IMR-90 (cell line): ENCODE measurements around the gene SERPINB3. TPM values are rescaled to one million over a fixed set of nuclear protein-coding genes. Genes with fewer than 3 reads are reported as not detected.
A peak's percentile ranks its signal among the peaks of the same experiment; 100 is the strongest.

Experiments
- ATAC-seq: fragments of 200-7000 bp; cut with Tn5 transposase; 2 replicates; pipeline ENCODE4 v1.9.1; 2020; ENCODE audit warnings: low read depth, mild to moderate bottlenecking, moderate library complexity
- BruUV-seq: library from RNA; stranded (reverse); fragments of 400-500 nt; replicated peaks from 2 replicates; lab custom pipeline; 2021; lab: Mats Ljungman, UMichigan
- CTCF ChIA-PET: fragments of 300-600 bp; formaldehyde crosslinking; extraction: SDS; loops from one replicate; lab custom pipeline; 2021; ENCODE audit warnings: antibody characterized with exemption; lab: Yijun Ruan, JAX
- POLR2A ChIA-PET: fragments of 300-600 bp; sonication (Branson Sonifier 250); formaldehyde crosslinking; loops from one replicate; lab custom pipeline; 2022; ENCODE audit warnings: antibody characterized with exemption; ENCODE audit not compliant: unreplicated experiment; lab: Charles Lee
- DNase-seq: peaks from one replicate; pipeline ENCODE4 v3.0.0; 2013
- H2AFZ ChIP-seq: replicated peaks from 2 replicates; pipeline ENCODE3; 2013; ENCODE audit warnings: low read length, mild to moderate bottlenecking; ENCODE audit not compliant: poor library complexity
- H2AK5ac ChIP-seq: 2 replicates; pipeline ENCODE4 v1.6.1; 2013; ENCODE audit warnings: low read depth, low read length, inconsistent platforms
- H2AK9ac ChIP-seq: replicated peaks from 2 replicates; pipeline ENCODE3; 2013; ENCODE audit warnings: mild to moderate bottlenecking, low read depth, low read length, moderate library complexity; ENCODE audit not compliant: poor library complexity
- H2BK120ac ChIP-seq: 2 replicates; pipeline ENCODE4 v1.6.1; 2013; ENCODE audit warnings: low read depth, low read length, inconsistent platforms
- H2BK15ac ChIP-seq: 3 replicates; pipeline ENCODE4 v1.6.1; 2013; ENCODE audit warnings: low read depth, low read length, inconsistent platforms
- H2BK20ac ChIP-seq: 2 replicates; pipeline ENCODE4 v1.6.1; 2013; ENCODE audit warnings: low read depth, mild to moderate bottlenecking, inconsistent platforms, low read length, moderate library complexity
- H2BK5ac ChIP-seq: 2 replicates; pipeline ENCODE4 v1.6.1; 2013; ENCODE audit warnings: mild to moderate bottlenecking, low read depth, low read length, inconsistent platforms; ENCODE audit not compliant: poor library complexity, severe bottlenecking
- H3K14ac ChIP-seq: replicated peaks from 2 replicates; pipeline ENCODE4 v1.6.1; 2013; ENCODE audit warnings: low read depth, low read length, inconsistent platforms
- H3K18ac ChIP-seq: 2 replicates; pipeline ENCODE4 v1.6.1; 2013; ENCODE audit warnings: low read depth, low read length, control low read depth
- H3K23ac ChIP-seq: 2 replicates; pipeline ENCODE4 v1.6.1; 2013; ENCODE audit warnings: low read depth, low read length, inconsistent platforms
- H3K27ac ChIP-seq: 2 replicates; pipeline ENCODE4 v1.5.1; 2013; ENCODE audit warnings: mild to moderate bottlenecking, control low read depth, low read length; ENCODE audit not compliant: insufficient read depth
- H3K27me3 ChIP-seq: 2 replicates; pipeline ENCODE4 v1.6.1; 2013; ENCODE audit warnings: low read length; ENCODE audit not compliant: control insufficient read depth, insufficient read depth
- H3K36me3 ChIP-seq: 2 replicates; pipeline ENCODE4 v1.6.1; 2013; ENCODE audit warnings: low read length, mixed read lengths; ENCODE audit not compliant: control insufficient read depth, insufficient read depth
- H3K4ac ChIP-seq: 2 replicates; pipeline ENCODE4 v1.6.1; 2013; ENCODE audit warnings: low read depth, low read length, inconsistent platforms
- H3K4me1 ChIP-seq: 2 replicates; pipeline ENCODE4 v1.6.1; 2013; ENCODE audit warnings: low read length, mixed read lengths; ENCODE audit not compliant: control insufficient read depth, insufficient read depth
- H3K4me2 ChIP-seq: 2 replicates; pipeline ENCODE4 v1.6.1; 2013; ENCODE audit warnings: low read depth, mild to moderate bottlenecking, control low read depth, low read length, moderate library complexity
- H3K4me3 ChIP-seq: 2 replicates; pipeline ENCODE4 v1.5.1; 2013; ENCODE audit warnings: low read depth, mild to moderate bottlenecking, control low read depth, low read length, moderate library complexity; ENCODE audit not compliant: insufficient read depth
- H3K56ac ChIP-seq: 2 replicates; pipeline ENCODE4 v1.6.1; 2013; ENCODE audit warnings: low read length, inconsistent platforms; ENCODE audit not compliant: insufficient read depth; ENCODE audit errors: extremely low read depth
- H3K79me1 ChIP-seq, 2 experiments: 2 replicates each; pipeline ENCODE4 v1.6.1; 2013; ENCODE audit warnings: low read length in 2 of 2, inconsistent platforms in 1 of 2, low read depth in 1 of 2
- H3K9ac ChIP-seq: 2 replicates; pipeline ENCODE4 v1.6.1; 2013; ENCODE audit warnings: low read depth, low read length, control low read depth
- H3K9me1 ChIP-seq: 2 replicates; pipeline ENCODE4 v1.6.1; 2013; ENCODE audit warnings: low read length, inconsistent platforms; ENCODE audit not compliant: insufficient read depth
- H3K9me3 ChIP-seq: 2 replicates; pipeline ENCODE4 v1.6.1; 2013; ENCODE audit warnings: low read length; ENCODE audit not compliant: control insufficient read depth, insufficient read depth
- H4K20me1 ChIP-seq: 2 replicates; pipeline ENCODE4 v1.6.1; 2013; ENCODE audit warnings: low read length, inconsistent platforms; ENCODE audit not compliant: insufficient read depth
- H4K5ac ChIP-seq: 2 replicates; pipeline ENCODE4 v1.6.1; 2013; ENCODE audit warnings: mild to moderate bottlenecking, low read depth, low read length, control low read depth
- H4K8ac ChIP-seq, 2 experiments: 2 replicates each; pipeline ENCODE4 v1.6.1; 2013; ENCODE audit warnings: low read depth in 2 of 2, low read length in 2 of 2, control low read depth in 1 of 2, inconsistent platforms in 1 of 2
- H4K91ac ChIP-seq: 2 replicates; pipeline ENCODE4 v1.6.1; 2013; ENCODE audit warnings: low read depth, low read length, inconsistent platforms; ENCODE audit not compliant: insufficient read depth
- CEBPB ChIP-seq: IDR thresholded peaks from 2 replicates; pipeline ENCODE4 v1.6.1; 2012; ENCODE audit warnings: low read depth, low read length, improper control_type of control experiment
- CHD1 ChIP-seq: IDR thresholded peaks from 2 replicates; pipeline ENCODE4 v1.6.1; 2012; ENCODE audit warnings: low read depth, low read length, improper control_type of control experiment
- ELK1 ChIP-seq: fragments of 150-350 bp; IDR thresholded peaks from 2 replicates; pipeline ENCODE4 v1.6.1; 2016; ENCODE audit warnings: low read depth, mild to moderate bottlenecking, low read length, moderate library complexity, borderline replicate concordance
- FOS ChIP-seq: fragments of 150-350 bp; IDR thresholded peaks from 2 replicates; pipeline ENCODE4 v1.6.1; 2016; ENCODE audit warnings: low read depth, low read length
- MAZ ChIP-seq: IDR thresholded peaks from 2 replicates; pipeline ENCODE4 v1.6.1; 2012; ENCODE audit warnings: low read depth, mild to moderate bottlenecking, low read length, improper control_type of control experiment, moderate library complexity, borderline replicate concordance
- MXI1 ChIP-seq: IDR thresholded peaks from 2 replicates; pipeline ENCODE4 v1.6.1; 2012; ENCODE audit warnings: low read depth, mild to moderate bottlenecking, low read length, moderate library complexity, borderline replicate concordance
- POLR2A ChIP-seq: IDR thresholded peaks from 2 replicates; pipeline ENCODE4 v1.6.1; 2012; ENCODE audit warnings: mild to moderate bottlenecking, low read depth, low read length
- RCOR1 ChIP-seq: IDR thresholded peaks from 2 replicates; pipeline ENCODE4 v1.6.1; 2012; ENCODE audit warnings: mild to moderate bottlenecking, low read length, improper control_type of control experiment; ENCODE audit not compliant: insufficient replicate concordance
- USF2 ChIP-seq: fragments of 150-350 bp; IDR thresholded peaks from 2 replicates; pipeline ENCODE4 v1.6.1; 2017; ENCODE audit warnings: mild to moderate bottlenecking, antibody characterized with exemption, low read length, low read depth
- WGBS, 2 experiments: methylation state at CpG; one replicate each; pipeline versions ENCODE4 v1.1.5 to v1.1.7; 2013; ENCODE audit warnings: missing lambda C conversion rate in 2 of 2; ENCODE audit not compliant: insufficient read length in 1 of 2; ENCODE audit errors: extremely low coverage in 2 of 2; 5-methylcytosine and 5-hydroxymethylcytosine counted together
- dilution Hi-C: fragments of 300-500 bp; cut with HindIII; formaldehyde crosslinking; loops from one replicate; pipeline ENCODE4 v1.14.3; 2018; ENCODE audit warnings: low sequenced_read_pairs; ENCODE audit not compliant: unreplicated experiment
- in situ Hi-C: fragments of 300-500 bp; cut with MboI; formaldehyde crosslinking; loops from 3 replicates; pipeline ENCODE4 v1.14.3; 2019; ENCODE audit warnings: low sequenced_read_pairs, inconsistent platforms, mixed read lengths
- intact Hi-C: fragments of 100-400 bp; cut with micrococcal nuclease; formaldehyde crosslinking; loops from 2 replicates; pipeline ENCODE4 v1.10.0; 2022
- polyA plus RNA-seq, 3 experiments: library from polyadenylated mRNA; depleted of rRNA; stranded (reverse); fragments of >200 nt; gene quantifications; 2 replicates each; pipeline ENCODE4 v1.2.3, GENCODE V29; 2012; ENCODE audit warnings: low replicate concordance in 1 of 3
- total RNA-seq: library from RNA; depleted of rRNA; stranded (reverse); fragments of >200 nt; gene quantifications from 2 replicates; pipeline ENCODE4 v1.2.3, GENCODE V29; 2012

The SERPINB3 gene
- total and polyA plus RNA-seq, 2 of the 4 experiments (the other 2 are of a cell fraction) = not detected

GRCh38 chr18:63702660-63703059 lies 41.0 kb upstream of the SERPINB3 start, which contains the start of gene SERPINB11:
SERPINB11 (plus strand) TSS chr18:63702960; CDS start chr18:63710194, 7,234 bp downstream.
- H2BK20ac ChIP-seq = no peak within 1 kb of the TSS
- no peak within 1 kb of the TSS for H3K18ac ChIP-seq
- H3K4me3 ChIP-seq = no peak within 1 kb of the TSS
- no peak within 1 kb of the TSS for H2AK9ac ChIP-seq
- no peaks in the 10 kb centered on the region for H3K79me1 ChIP-seq
- no peak within 1 kb of the TSS for H3K4me2 ChIP-seq
- no peaks in the 10 kb centered on the region for H3K9me1 ChIP-seq
- no peak for TF ChIP-seq FOS
- no peak for TF ChIP-seq RCOR1
- no peak for TF ChIP-seq ELK1
- TF ChIP-seq CEBPB = no peak
- no peak for TF ChIP-seq MXI1
- TF ChIP-seq USF2 = no peak
- no peak for TF ChIP-seq MAZ
- no peak for TF ChIP-seq CHD1
- TF ChIP-seq POLR2A = no peak
- ATAC-seq = no peak
- no peaks in the 10 kb centered on the region for H3K9me3 ChIP-seq
- no peaks in the 10 kb centered on the region; the same call in 1 of the 2 replicates for H3K4me1 ChIP-seq
- H3K4ac ChIP-seq = no peak within 1 kb of the TSS
- H2AK5ac ChIP-seq = no peak within 1 kb of the TSS
- H3K27me3 ChIP-seq = no peaks in the 10 kb centered on the region
- no peak within 1 kb of the TSS for H4K91ac ChIP-seq
- ChIA-PET POLR2A (interaction anchor here (1.1 kb wide), 1 partner anchor 15 kb away, joined by 3 read pairs; no protein-coding TSS in a partner anchor), CTCF (no interaction called here)
- H4K5ac ChIP-seq = no peak within 1 kb of the TSS
- no peak within 1 kb of the TSS for H3K27ac ChIP-seq
- no peak for DNase-seq
- no peak within 1 kb of the TSS for H3K9ac ChIP-seq
- H2BK120ac ChIP-seq = 0 out of 2 replicates have a peak within 1 kb of the TSS, but pooled peaks have one; percentile 0
- H2BK15ac ChIP-seq = no peak within 1 kb of the TSS
- no peak within 1 kb of the TSS for H3K56ac ChIP-seq
- H2AFZ ChIP-seq = peak within 1 kb of the TSS; percentile 73
- no CpG with 5 or more reads among the region's 2 CpGs for WGBS, 2 experiments
- dilution Hi-C loops = no loop called here
- no peak within 1 kb of the TSS for H3K23ac ChIP-seq
- no peak within 1 kb of the TSS for H3K14ac ChIP-seq
- no peaks in the 10 kb centered on the region for H4K20me1 ChIP-seq
- no peak within 1 kb of the TSS for H4K8ac ChIP-seq
- intact Hi-C loops = no loop called here
- H3K36me3 ChIP-seq = no peaks in the 10 kb centered on the region
- no peak within 1 kb of the TSS for H2BK5ac ChIP-seq
- in situ Hi-C loops = no loop called here
- no TSS peak for BruUV-seq
